ENCODE measurements around the gene ZNF530.

The ZNF530 gene

GRCh38 chr19:57599761-57600383 is at the start of gene ZNF530:
Gene ZNF530 (plus strand): TSS chr19:57599885. CDS start chr19:57604346, 4,461 bp downstream.
- DNase-seq = peak; percentile 67

- no peak for DNase-seq
These were observed 47.3 kb upstream of the ZNF530 start for GRCh38 chr19:57552432-57552831.

- no peak for DNase-seq
These were observed 42.0 kb upstream of the ZNF530 start for GRCh38 chr19:57557659-57558058.

GRCh38 chr19:57558525-57558924 is 41.2 kb upstream of the ZNF530 start:
- DNase-seq = no peak

- DNase-seq = no peak
These were observed 40.7 kb upstream of the ZNF530 start for GRCh38 chr19:57559008-57559403.

- DNase-seq = peak; percentile 67
These were observed 40.2 kb upstream of the ZNF530 start, which contains the start of gene ZNF550 for GRCh38 chr19:57559404-57560025. Gene ZNF550 (minus strand): TSS chr19:57559863. CDS start chr19:57559682, 181 bp downstream.

GRCh38 chr19:57560049-57560491 is 39.6 kb upstream of the ZNF530 start:
- DNase-seq = no peak

- DNase-seq = no peak
These were observed 36.1 kb upstream of the ZNF530 start for GRCh38 chr19:57563547-57563946.

GRCh38 chr19:57566396-57567265 is 33.1 kb upstream of the ZNF530 start:
- DNase-seq = no peak

GRCh38 chr19:57570707-57571106 is 29.0 kb upstream of the ZNF530 start:
- DNase-seq = no peak

- DNase-seq = no peak
These were observed 27.2 kb upstream of the ZNF530 start for GRCh38 chr19:57572415-57572947.

- DNase-seq = no peak
These were observed 23.0 kb upstream of the ZNF530 start for GRCh38 chr19:57576661-57577060.

- peak; percentile 92 for DNase-seq
These were observed 21.0 kb upstream of the ZNF530 start, which contains the start of gene ZNF416 for GRCh38 chr19:57578487-57579205. Gene ZNF416 (minus strand): TSS chr19:57578911. CDS start chr19:57578704, 207 bp downstream.

GRCh38 chr19:57583104-57583520 is 16.6 kb upstream of the ZNF530 start:
- no peak for DNase-seq

GRCh38 chr19:57583521-57584416 is 15.9 kb upstream of the ZNF530 start, which contains the start of gene ZIK1:
Gene ZIK1 (plus strand): TSS chr19:57584145. CDS start chr19:57584357, 212 bp downstream.
- DNase-seq = no peak

GRCh38 chr19:57587529-57587928 is 12.2 kb upstream of the ZNF530 start:
- DNase-seq = no peak

- DNase-seq = no peak
These were observed 316 bp upstream of the ZNF530 start for GRCh38 chr19:57599377-57599760.

- no peak for DNase-seq
These were observed 7.2 kb downstream of the ZNF530 start for GRCh38 chr19:57606931-57607330.

GRCh38 chr19:57611113-57611512 is 11.4 kb downstream of the ZNF530 start:
- DNase-seq = no peak

- DNase-seq = peak; percentile 86
These were observed 14.5 kb downstream of the ZNF530 start, which contains the start of gene ZNF134 for GRCh38 chr19:57613941-57614743. Gene ZNF134 (plus strand): TSS chr19:57614242. CDS start chr19:57619469, 5,227 bp downstream.
